HG03045 (cell line): Measurements from ENCODE around the gene IFIT1.
"Not testable (repeated sequence)": the region's sequence is repeated elsewhere in the genome, so short reads cannot be mapped to it uniquely, and the experiment has no call there.

Experiments
- ATAC-seq: cut with Tn5 transposase; IDR thresholded peaks from one replicate; pipeline ENCODE4 v1.9.1; 2021; ENCODE audit warnings: mild to moderate bottlenecking, moderate library complexity; ENCODE audit not compliant: unreplicated experiment

Gene IFIT1

GRCh38 chr10:89395141-89395540 is 2.7 kb downstream of the IFIT1 start:
- ATAC-seq = no peak

GRCh38 chr10:89398003-89398749 is 5.8 kb downstream of the IFIT1 start:
- ATAC-seq = no peak

DNA sequence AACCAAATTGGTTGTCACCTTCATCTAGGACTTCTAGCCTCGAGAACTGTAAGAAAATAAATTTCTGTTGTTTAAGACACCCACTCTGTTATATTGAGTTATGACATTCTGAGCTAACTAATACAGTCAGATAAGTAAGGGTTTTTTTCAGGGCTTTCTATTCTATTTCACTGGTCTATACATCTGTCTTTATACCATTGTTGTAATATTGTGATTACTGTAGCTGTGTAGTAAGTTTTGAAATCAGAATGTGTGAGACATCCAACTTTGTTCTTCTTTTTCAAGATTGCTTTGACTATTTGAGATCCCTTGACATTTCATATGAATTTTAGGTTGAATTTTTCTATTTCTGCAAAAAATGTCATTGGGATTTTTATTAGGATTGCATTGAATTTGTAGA is 7.5 kb downstream of the IFIT1 start:
- no peak for ATAC-seq

DNA sequence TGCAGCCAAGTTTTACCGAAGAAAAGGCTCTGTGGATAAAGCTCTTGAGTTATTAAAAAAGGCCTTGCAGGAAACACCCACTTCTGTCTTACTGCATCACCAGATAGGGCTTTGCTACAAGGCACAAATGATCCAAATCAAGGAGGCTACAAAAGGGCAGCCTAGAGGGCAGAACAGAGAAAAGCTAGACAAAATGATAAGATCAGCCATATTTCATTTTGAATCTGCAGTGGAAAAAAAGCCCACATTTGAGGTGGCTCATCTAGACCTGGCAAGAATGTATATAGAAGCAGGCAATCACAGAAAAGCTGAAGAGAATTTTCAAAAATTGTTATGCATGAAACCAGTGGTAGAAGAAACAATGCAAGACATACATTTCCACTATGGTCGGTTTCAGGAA is 10.6 kb downstream of the IFIT1 start:
- no peak for ATAC-seq

DNA sequence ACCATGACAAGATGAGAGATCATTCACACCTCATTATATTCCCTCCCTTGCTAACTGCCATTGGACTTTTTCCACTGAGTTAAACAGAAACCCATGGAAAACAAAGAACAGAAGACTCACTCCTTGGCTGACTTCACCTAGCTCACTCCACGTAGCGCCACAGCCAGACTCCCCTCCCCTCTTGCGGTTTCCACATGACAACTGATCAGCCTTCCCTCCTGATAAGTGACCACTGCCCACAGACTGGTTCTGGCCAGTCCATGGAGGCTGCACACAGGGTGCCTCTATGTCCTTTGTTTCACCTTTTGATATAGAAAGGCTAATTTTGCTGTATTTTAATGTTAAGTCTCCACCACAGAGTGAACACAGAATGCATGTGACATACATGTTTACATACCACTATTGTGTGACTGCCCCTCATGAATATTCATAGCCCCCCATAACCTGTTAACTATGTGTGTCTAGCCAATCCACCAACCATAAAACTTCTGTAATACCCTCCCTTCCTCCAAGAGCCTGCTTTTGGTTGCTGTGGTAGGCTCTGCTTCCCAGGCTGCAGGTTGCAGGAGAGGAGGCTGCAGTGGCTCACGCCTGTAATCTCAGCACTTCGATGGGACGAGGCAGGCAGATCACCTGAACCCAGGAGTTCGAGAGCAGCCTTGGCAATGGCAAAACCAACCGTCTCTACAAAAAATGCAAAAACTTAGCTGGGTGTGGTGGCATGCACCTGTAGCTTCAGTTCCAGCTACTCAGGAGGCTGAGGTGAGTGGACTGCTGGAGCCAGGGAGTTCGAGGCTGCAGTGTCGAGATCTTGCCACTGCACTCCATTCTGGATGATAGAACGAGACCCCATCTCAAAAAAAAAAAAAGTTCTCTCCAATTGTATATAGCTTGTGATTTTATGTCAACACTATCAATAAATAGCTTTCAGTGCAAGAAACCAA is 12.0 kb downstream of the IFIT1 start:
- ATAC-seq = no peak

- ATAC-seq = not testable (repeated sequence)
Observed at GRCh38 chr10:89406178-89406577, 13.8 kb downstream of the IFIT1 start.

- not testable (repeated sequence) for ATAC-seq
Observed at GRCh38 chr10:89407792-89408191, 15.4 kb downstream of the IFIT1 start.

- not testable (repeated sequence) for ATAC-seq
Observed at GRCh38 chr10:89409282-89409681, 16.9 kb downstream of the IFIT1 start.

- not testable (repeated sequence) for ATAC-seq
Observed at GRCh38 chr10:89410551-89410950, 18.1 kb downstream of the IFIT1 start.

DNA sequence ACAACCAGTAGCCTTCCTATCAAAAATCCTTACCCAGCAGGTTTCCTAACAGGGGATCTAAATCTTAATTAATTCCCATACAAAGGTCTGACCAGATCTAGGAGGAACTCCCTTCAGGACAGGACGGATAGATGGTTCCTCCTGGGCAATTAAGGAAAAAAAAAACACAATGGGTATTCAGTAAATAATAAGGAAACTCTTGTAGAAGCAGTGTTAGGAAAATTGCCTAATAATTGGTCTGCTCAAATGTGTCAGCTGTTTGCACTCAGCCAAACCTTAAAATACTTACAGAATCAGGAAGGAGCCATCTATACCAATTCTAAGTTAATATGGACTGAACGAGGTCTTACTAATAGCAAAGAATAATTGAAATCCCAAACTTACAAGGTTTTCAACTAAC is 18.7 kb downstream of the IFIT1 start:
- ATAC-seq = not testable (repeated sequence)

DNA sequence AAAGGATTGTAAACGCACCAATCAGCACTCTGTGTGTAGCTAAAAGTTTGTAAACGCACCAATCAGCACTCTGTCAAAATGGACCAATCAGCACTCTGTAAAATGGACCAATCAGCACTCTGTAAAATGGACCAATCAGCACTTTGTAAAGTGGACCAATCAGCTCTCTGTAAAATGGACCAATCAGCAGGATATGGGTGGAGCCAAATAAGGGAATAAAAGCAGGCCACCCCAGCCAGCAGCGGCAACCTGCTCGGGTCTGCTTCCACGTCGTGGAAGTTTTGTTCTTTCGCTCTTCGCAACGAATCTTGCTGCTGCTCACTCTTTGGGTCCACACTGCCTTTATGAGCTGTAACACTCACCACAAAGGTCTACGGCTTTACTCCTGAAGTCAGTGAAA is 19.9 kb downstream of the IFIT1 start:
- not testable (repeated sequence) for ATAC-seq

- ATAC-seq = no peak
Observed at GRCh38 chr10:89413398-89413912, 21.0 kb downstream of the IFIT1 start.

DNA sequence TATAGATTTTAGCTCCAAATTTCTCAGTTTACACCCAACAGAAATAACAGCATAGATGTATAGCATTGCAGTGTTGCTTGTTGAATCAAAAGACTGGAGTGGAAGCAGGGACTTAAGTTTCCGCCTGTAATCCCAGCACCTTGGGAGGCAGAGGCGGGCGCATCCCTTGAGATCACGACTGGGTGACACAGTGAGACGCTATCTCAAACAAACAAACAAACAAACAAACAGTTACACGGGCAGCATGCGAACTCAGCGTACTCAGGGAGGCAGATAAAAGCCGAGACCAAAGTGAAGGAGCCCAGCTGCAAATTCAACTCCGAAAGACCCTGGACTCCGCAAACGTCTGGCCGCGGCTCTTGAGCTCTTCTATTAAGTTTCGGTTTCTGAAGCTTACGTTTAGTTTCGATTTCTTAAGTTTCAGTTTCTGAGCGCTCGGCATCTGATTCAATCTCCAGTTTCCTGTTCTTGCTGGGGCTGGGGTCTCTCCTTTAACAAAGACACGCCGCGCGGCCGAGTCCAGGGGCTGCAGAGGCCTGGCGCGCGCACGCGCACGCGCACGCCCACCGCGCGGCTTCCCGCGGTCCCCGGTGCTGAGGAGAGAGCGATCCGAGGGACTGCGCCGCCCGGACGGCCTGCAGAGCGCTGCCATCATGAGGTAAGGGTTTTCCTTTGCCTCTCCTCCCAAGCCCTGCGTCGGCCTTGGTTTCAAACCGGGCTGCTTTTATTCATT is 21.9 kb downstream of the IFIT1 start, which contains the start of gene IFIT5:
IFIT5 (plus strand) TSS at position 423 of the 733 bp plus-strand sequence; CDS start at position 654, 231 bp downstream.
- peak; percentile 76 for ATAC-seq

- peak; percentile 40 for ATAC-seq
Observed at GRCh38 chr10:89414879-89415821, 22.7 kb downstream of the IFIT1 start.

DNA sequence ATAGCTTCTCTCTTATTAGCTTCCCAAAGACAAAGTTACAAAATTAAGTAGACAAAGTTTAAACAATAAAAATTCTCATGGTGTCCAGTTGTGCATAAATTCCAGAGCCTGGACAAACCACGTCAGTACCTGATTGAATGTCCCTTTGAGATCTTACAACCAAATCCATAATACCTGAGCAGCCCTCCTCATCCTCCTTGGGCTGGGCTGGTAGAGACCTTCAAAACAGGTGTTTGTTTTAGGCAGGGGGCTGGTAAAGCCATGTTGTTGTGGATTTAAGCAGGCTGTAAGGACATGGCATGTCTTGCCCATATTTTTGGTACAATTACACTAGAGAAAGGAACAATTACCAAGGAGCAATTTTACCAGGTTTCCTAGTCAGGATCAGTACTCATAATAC is 24.0 kb downstream of the IFIT1 start:
- no peak for ATAC-seq

DNA sequence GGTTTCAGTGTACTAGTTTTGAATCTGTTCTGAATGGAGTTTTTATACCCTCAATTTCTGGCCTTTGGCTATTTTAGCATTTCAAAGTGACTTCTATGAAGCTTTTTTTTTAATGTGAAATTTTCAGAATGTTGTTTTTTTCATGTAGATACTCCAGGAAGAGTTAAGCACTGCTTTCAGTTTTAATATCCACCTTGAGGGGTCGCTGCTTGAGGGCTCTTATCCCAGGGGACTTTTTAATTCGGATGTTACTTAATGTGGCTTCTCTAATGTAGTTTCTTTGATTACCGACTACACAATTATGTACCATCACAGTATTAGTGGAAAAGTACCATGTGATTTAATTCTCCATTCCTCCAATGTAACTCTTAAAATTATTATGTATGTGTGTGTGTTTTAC is 27.1 kb downstream of the IFIT1 start:
- no peak for ATAC-seq

- no peak for ATAC-seq
Observed at GRCh38 chr10:89421018-89421476, 28.6 kb downstream of the IFIT1 start.

DNA sequence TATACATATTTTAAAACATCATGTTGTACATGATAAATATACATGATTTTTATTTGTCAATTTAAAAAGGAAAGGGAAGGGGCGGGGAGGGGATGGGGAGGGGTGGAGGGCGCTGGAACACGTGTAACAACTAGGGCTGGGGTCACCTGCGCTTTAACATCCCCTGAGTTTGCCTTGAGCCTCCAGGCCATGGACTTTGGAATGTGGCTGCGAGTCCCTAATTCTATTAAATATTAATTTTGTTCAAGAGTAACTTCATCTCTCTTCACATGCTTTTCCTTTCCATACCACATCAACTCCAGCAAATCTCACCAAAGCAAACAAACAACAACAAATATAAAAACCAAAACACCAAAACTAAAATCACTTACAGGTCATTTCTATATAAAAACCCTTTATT is 32.6 kb downstream of the IFIT1 start:
- ATAC-seq = no peak

DNA sequence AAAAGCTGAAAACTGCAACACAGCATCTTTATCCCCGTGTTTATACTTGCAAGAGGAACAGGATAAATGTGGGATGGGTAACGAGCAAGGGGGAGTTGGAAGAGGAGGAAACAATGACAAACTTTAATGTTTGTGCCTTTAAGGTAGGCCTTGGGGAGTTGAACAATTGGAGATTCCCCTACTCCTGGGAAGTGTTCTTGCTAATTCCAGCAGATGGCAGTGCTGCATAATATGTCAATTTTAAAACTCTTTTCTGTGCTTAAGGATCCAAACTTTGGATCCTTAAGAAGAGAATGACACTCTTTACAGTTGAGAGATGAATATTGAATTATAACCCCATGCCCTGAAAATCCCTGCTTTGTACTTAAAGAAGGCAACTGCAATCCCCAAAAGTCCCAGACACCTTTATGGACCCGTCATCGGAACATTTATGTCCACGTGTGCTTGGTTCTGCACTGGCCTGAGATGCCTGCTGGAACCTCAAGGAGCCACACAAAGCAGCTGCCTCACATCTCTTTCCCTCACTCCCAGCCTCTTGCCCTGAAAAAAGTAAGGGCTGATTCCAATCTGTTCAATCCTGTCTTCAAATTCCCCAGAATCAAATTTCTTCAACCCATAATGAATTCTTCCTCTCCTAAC is 33.9 kb downstream of the IFIT1 start:
- ATAC-seq = no peak
